ENCODE data around the gene PTPRQ.

DNA sequence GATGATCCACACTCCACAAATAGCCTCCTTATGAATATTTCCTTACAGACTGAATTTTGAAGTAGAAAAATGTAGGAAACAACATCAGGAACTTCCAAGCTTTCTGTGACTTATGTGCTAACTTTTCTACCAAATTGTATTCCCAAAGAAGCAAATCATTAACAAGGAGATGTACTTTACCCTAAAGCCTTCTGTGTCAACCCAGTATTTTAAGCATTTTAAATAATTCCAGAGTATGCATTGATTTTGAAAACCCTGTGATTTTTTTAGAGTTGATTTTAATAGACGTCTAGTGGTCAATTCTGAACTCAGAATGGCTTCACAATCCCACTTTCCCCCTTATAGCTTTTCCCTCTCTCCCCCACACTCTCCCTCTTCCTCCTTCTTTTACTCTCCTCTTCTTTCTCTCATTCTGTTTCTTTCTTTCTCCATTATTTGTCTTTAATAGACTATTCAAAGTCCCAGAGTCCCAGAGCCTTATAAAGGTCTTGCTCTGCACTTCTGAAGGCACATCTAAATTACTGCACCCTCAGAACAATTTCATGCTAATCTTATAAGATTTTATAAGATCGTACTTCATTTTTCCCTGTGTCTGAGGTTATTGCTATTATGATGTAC lies 253.3 kb downstream of the PTPRQ start:
- TF ChIP-seq EZH2 (IDR thresholded peaks at IDR 0.05; ENCODE audit: insufficient read depth, poor library complexity, severe bottlenecking) (no peak), EZH2phosphoT487 (IDR thresholded peaks at IDR 0.05; ENCODE audit: insufficient read depth, low read depth) (no peak)

Measured in GM23248 (cell line).